AG09309 (cell line): ENCODE results near the gene TMEM222.
A peak's percentile ranks its signal among the peaks of the same experiment; 100 is the strongest.

Source experiments
- DNase-seq: peaks from one replicate; pipeline ENCODE4 v3.0.0-alpha.2; 2010; ENCODE audit warnings: low read depth
- H3K4me3 ChIP-seq: 2 replicates; pipeline ENCODE4 v1.5.1; 2011; ENCODE audit warnings: mild to moderate bottlenecking, low read depth, low read length, moderate library complexity; ENCODE audit not compliant: control insufficient read depth
- TF ChIP-seq, protein P1 (sequence below): IDR thresholded peaks from 2 replicates; pipeline ENCODE4 v1.5.1; 2011; ENCODE audit warnings: mild to moderate bottlenecking, low read depth, low read length, inconsistent platforms; ENCODE audit not compliant: insufficient read depth, control insufficient read depth; ENCODE audit errors: missing control alignments

TMEM222 gene

DNA sequence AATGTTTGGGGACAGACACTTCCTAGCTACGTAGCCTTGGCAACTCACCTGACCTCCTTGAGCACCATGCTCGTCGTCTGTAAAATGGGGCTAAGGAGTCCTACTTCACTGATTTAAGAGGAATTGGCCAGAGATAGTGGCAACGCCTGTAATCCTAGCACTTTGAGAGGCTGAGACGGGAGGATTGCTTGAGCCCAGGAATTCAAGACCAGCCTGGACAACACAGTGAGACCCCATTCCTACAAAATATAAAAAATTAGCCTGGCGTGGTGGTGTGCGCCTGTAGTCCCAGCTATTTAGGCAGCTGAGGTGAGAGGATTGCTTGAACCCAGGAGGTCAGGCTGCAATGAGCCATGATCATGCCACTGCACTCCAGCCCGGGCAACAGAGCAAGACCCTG is 24.4 kb downstream of the TMEM222 start:
- H3K4me3 ChIP-seq, result no peak overlapping the region
- TF ChIP-seq, protein P1, sequence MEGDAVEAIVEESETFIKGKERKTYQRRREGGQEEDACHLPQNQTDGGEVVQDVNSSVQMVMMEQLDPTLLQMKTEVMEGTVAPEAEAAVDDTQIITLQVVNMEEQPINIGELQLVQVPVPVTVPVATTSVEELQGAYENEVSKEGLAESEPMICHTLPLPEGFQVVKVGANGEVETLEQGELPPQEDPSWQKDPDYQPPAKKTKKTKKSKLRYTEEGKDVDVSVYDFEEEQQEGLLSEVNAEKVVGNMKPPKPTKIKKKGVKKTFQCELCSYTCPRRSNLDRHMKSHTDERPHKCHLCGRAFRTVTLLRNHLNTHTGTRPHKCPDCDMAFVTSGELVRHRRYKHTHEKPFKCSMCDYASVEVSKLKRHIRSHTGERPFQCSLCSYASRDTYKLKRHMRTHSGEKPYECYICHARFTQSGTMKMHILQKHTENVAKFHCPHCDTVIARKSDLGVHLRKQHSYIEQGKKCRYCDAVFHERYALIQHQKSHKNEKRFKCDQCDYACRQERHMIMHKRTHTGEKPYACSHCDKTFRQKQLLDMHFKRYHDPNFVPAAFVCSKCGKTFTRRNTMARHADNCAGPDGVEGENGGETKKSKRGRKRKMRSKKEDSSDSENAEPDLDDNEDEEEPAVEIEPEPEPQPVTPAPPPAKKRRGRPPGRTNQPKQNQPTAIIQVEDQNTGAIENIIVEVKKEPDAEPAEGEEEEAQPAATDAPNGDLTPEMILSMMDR, result no peak
- no peak for DNase-seq

- TF ChIP-seq, protein P1, result no peak
- H3K4me3 ChIP-seq, result no peak overlapping the region
- DNase-seq, result no peak
Observed at GRCh38 chr1:27346991-27347624, 25.1 kb downstream of the TMEM222 start.

- DNase-seq, result no peak
- TF ChIP-seq, protein P1, result no peak
- H3K4me3 ChIP-seq, result peak overlapping the region; percentile 38
Observed at GRCh38 chr1:27348861-27349783, 27.2 kb downstream of the TMEM222 start.

DNA sequence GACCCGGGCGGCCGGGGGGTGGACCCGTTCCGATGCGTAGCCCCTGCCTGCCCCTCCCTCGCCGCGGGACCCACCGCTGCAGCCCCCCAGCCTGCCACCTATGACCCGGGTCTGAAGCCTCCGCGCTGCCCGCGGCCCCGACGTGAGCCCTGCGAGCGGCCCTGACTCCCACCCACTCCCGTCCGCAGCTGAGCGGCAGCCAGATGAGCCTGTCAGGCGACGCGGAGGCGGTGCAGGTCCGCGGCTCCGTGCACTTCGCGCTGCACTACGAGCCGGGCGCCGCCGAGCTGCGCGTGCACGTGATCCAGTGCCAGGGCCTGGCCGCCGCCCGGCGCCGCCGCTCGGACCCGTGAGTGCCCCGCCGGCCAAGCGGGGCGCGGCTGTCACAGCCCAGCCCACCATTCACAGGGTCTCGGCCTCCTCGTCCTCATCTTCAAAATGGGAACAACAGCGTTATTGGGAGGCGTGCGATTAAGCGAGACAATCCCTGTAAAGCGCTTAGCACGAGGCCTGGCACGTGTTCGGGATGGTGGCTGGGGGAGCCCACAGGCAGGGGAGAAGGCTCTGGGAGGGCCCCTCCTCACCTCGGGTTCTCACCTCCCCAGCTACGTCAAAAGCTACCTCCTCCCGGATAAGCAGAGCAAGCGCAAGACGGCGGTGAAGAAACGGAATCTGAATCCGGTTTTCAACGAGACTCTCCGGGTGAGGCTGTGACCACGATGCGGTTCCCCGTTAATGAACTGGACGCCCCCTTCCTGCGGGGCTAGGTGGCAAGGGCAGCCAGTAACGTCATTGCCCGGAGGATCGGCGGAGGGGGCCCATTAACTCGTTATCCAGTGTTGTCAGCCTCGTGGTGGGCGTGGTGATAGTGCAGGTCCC is 28.1 kb downstream of the TMEM222 start:
- H3K4me3 ChIP-seq, result peak overlapping the region; percentile 38
- no peak for DNase-seq
- TF ChIP-seq, protein P1, result no peak

- no peak overlapping the region for H3K4me3 ChIP-seq
- TF ChIP-seq, protein P1, result no peak
- no peak for DNase-seq
Observed at GRCh38 chr1:27350663-27351540, 28.9 kb downstream of the TMEM222 start.
